ENCODE measurements around the gene SHC2. TPM values are rescaled to one million over a fixed set of nuclear protein-coding genes. Genes with fewer than 3 reads are reported as not detected.

SHC2 gene
- total and polyA plus RNA-seq, 2 of the 13 experiments (the other 11 are each of a cell fraction or from before 2014, with no cell fraction given), result 9.0 to 18.3 TPM

DNA sequence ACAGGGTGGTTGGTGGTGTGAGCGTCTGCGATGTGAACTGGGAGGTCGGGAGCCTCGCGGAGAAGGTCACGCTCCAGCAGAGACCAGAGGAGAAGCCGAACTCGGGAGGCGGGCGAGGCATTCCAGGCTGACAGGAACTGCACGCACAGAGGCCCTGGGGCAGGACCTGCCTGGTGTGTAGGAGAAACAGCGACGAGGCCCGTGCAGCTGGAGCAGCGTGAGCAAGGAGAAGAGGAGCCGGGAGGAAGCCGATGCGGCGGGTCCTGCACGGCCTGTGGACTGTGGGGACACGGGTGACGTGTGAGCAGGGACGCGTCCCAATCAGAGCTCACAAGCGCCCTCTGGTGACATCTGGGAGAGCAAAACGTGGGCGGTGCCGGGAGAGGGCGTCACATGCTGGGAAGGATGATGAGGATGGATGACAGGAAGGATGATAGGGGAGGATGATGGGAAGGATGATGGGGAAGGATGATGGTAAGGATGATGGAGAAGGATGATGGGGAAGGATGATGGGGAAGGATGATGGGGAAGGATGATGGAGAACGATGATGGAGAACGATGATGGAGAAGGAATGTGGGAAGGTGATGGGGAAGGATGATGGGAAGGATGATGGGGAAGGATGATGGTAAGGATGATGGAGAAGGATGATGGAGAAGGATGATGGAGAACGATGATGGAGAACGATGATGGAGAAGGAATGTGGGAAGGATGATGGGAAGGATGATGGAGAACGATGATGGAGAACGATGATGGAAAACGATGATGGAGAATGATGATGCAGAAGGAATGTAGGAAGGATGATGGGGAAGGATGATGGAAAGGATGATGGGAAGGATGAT, 19.4 kb upstream of the SHC2 start (continued):
- TF ChIP-seq, protein P1, sequence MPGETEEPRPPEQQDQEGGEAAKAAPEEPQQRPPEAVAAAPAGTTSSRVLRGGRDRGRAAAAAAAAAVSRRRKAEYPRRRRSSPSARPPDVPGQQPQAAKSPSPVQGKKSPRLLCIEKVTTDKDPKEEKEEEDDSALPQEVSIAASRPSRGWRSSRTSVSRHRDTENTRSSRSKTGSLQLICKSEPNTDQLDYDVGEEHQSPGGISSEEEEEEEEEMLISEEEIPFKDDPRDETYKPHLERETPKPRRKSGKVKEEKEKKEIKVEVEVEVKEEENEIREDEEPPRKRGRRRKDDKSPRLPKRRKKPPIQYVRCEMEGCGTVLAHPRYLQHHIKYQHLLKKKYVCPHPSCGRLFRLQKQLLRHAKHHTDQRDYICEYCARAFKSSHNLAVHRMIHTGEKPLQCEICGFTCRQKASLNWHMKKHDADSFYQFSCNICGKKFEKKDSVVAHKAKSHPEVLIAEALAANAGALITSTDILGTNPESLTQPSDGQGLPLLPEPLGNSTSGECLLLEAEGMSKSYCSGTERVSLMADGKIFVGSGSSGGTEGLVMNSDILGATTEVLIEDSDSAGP (CRISPR knock-in tag; IDR thresholded peaks at IDR 0.05; ENCODE audit: borderline replicate concordance), result peak; percentile 53; the same call in 1 of the 2 replicates
- TF ChIP-seq, protein P2, sequence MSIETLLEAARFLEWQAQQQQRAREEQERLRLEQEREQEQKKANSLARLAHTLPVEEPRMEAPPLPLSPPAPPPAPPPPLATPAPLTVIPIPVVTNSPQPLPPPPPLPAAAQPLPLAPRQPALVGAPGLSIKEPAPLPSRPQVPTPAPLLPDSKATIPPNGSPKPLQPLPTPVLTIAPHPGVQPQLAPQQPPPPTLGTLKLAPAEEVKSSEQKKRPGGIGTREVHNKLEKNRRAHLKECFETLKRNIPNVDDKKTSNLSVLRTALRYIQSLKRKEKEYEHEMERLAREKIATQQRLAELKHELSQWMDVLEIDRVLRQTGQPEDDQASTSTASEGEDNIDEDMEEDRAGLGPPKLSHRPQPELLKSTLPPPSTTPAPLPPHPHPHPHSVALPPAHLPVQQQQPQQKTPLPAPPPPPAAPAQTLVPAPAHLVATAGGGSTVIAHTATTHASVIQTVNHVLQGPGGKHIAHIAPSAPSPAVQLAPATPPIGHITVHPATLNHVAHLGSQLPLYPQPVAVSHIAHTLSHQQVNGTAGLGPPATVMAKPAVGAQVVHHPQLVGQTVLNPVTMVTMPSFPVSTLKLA (IDR thresholded peaks at IDR 0.05), result 0 out of 2 replicates have a peak, but pooled peaks have one; percentile 11
- TF ChIP-seq ZNF780A (CRISPR knock-in tag; IDR thresholded peaks at IDR 0.05) (0 out of 2 replicates have a peak, but pooled peaks have one; percentile 27), NFE2L1 (CRISPR knock-in tag; IDR thresholded peaks at IDR 0.05; ENCODE audit: borderline replicate concordance) (no peak), ZFP62 (CRISPR knock-in tag; IDR thresholded peaks at IDR 0.05) (no peak), HNF4A (CRISPR knock-in tag; IDR thresholded peaks at IDR 0.05) (0 out of 2 replicates have a peak, but pooled peaks have one; percentile 9), FOXP1 (IDR thresholded peaks at IDR 0.05) (peak; percentile 29; the same call in 1 of the 2 replicates), FOXP1 (CRISPR knock-in tag; IDR thresholded peaks at IDR 0.05) (no peak), HDAC1 (CRISPR knock-in tag; IDR thresholded peaks at IDR 0.05) (peak; percentile 57; the same call in 1 of the 2 replicates), MEIS1 (CRISPR knock-in tag; IDR thresholded peaks at IDR 0.05; ENCODE audit: borderline replicate concordance) (peak; percentile 52; the same call in 1 of the 2 replicates), JUNB (CRISPR knock-in tag; IDR thresholded peaks at IDR 0.05; ENCODE audit: borderline replicate concordance) (peak; percentile 14; the same call in 1 of the 2 replicates)
- TF ChIP-seq, protein P3, sequence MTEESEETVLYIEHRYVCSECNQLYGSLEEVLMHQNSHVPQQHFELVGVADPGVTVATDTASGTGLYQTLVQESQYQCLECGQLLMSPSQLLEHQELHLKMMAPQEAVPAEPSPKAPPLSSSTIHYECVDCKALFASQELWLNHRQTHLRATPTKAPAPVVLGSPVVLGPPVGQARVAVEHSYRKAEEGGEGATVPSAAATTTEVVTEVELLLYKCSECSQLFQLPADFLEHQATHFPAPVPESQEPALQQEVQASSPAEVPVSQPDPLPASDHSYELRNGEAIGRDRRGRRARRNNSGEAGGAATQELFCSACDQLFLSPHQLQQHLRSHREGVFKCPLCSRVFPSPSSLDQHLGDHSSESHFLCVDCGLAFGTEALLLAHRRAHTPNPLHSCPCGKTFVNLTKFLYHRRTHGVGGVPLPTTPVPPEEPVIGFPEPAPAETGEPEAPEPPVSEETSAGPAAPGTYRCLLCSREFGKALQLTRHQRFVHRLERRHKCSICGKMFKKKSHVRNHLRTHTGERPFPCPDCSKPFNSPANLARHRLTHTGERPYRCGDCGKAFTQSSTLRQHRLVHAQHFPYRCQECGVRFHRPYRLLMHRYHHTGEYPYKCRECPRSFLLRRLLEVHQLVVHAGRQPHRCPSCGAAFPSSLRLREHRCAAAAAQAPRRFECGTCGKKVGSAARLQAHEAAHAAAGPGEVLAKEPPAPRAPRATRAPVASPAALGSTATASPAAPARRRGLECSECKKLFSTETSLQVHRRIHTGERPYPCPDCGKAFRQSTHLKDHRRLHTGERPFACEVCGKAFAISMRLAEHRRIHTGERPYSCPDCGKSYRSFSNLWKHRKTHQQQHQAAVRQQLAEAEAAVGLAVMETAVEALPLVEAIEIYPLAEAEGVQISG (CRISPR knock-in tag; IDR thresholded peaks at IDR 0.05), result peak; percentile 67
- TF ChIP-seq, protein P4, sequence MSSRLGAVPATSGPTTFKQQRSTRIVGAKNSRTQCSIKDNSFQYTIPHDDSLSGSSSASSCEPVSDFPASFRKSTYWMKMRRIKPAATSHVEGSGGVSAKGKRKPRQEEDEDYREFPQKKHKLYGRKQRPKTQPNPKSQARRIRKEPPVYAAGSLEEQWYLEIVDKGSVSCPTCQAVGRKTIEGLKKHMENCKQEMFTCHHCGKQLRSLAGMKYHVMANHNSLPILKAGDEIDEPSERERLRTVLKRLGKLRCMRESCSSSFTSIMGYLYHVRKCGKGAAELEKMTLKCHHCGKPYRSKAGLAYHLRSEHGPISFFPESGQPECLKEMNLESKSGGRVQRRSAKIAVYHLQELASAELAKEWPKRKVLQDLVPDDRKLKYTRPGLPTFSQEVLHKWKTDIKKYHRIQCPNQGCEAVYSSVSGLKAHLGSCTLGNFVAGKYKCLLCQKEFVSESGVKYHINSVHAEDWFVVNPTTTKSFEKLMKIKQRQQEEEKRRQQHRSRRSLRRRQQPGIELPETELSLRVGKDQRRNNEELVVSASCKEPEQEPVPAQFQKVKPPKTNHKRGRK (CRISPR knock-in tag; IDR thresholded peaks at IDR 0.05), result peak; percentile 93
- TF ChIP-seq, protein P5, sequence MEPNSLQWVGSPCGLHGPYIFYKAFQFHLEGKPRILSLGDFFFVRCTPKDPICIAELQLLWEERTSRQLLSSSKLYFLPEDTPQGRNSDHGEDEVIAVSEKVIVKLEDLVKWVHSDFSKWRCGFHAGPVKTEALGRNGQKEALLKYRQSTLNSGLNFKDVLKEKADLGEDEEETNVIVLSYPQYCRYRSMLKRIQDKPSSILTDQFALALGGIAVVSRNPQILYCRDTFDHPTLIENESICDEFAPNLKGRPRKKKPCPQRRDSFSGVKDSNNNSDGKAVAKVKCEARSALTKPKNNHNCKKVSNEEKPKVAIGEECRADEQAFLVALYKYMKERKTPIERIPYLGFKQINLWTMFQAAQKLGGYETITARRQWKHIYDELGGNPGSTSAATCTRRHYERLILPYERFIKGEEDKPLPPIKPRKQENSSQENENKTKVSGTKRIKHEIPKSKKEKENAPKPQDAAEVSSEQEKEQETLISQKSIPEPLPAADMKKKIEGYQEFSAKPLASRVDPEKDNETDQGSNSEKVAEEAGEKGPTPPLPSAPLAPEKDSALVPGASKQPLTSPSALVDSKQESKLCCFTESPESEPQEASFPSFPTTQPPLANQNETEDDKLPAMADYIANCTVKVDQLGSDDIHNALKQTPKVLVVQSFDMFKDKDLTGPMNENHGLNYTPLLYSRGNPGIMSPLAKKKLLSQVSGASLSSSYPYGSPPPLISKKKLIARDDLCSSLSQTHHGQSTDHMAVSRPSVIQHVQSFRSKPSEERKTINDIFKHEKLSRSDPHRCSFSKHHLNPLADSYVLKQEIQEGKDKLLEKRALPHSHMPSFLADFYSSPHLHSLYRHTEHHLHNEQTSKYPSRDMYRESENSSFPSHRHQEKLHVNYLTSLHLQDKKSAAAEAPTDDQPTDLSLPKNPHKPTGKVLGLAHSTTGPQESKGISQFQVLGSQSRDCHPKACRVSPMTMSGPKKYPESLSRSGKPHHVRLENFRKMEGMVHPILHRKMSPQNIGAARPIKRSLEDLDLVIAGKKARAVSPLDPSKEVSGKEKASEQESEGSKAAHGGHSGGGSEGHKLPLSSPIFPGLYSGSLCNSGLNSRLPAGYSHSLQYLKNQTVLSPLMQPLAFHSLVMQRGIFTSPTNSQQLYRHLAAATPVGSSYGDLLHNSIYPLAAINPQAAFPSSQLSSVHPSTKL (CRISPR knock-in tag; IDR thresholded peaks at IDR 0.05), result 0 out of 2 replicates have a peak, but pooled peaks have one; percentile 16
